BE2C (cell line): ENCODE data around the gene SLF2.

Source experiments
- DNase-seq: peaks from one replicate; pipeline ENCODE4 v3.0.0-alpha.2; 2020
- H3K27me3 ChIP-seq: fragments of 250-450 bp; sonication (Bioruptor Pico); 2 replicates; pipeline ENCODE4 v1.5.1; 2020; ENCODE audit warnings: mild to moderate bottlenecking
- H3K36me3 ChIP-seq: fragments of 250-450 bp; sonication (Bioruptor Pico); 2 replicates; pipeline ENCODE4 v1.5.1; 2020; ENCODE audit warnings: mild to moderate bottlenecking
- H3K4me1 ChIP-seq: fragments of 250-450 bp; sonication (Bioruptor Pico); 2 replicates; pipeline ENCODE4 v1.5.1; 2020
- H3K4me3 ChIP-seq: 2 replicates; pipeline ENCODE4 v1.5.1; 2011; ENCODE audit warnings: low read depth, low read length
- H3K9me3 ChIP-seq: fragments of 250-450 bp; sonication (Bioruptor Pico); 2 replicates; pipeline ENCODE4 v1.5.1; 2020
- TF ChIP-seq, protein P1 (sequence below): IDR thresholded peaks from 2 replicates; pipeline ENCODE4 v1.5.1; 2012; ENCODE audit warnings: mild to moderate bottlenecking, low read depth, low read length

The SLF2 gene

DNA sequence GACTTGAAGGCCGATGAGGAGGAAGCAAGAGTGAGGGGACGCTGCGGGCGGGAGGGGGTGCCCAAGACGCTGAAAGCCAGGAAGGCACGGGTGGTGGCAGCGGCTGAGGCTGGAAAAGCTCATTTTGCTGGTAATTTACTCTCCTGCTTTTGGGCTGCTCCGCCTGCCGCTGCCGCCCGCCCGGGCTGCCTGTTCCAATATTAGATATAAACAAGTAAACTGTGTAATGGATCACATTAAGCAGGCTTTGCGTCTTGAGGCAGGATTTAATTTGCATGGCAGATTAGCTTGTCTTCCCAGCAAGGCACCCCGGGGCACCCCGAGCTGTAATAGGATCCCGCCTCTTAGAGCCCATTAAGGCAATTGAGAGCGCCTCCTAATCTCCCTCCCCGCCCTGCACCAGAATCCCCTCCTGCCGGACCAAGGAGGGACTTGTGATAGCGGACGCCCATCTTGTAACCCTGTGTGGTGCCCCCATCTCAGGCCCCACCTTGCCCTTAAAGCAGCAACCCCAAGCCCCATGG is 46.1 kb upstream of the SLF2 start:
- no peaks in the 10 kb centered on the region for H3K36me3 ChIP-seq
- TF ChIP-seq, protein P1, sequence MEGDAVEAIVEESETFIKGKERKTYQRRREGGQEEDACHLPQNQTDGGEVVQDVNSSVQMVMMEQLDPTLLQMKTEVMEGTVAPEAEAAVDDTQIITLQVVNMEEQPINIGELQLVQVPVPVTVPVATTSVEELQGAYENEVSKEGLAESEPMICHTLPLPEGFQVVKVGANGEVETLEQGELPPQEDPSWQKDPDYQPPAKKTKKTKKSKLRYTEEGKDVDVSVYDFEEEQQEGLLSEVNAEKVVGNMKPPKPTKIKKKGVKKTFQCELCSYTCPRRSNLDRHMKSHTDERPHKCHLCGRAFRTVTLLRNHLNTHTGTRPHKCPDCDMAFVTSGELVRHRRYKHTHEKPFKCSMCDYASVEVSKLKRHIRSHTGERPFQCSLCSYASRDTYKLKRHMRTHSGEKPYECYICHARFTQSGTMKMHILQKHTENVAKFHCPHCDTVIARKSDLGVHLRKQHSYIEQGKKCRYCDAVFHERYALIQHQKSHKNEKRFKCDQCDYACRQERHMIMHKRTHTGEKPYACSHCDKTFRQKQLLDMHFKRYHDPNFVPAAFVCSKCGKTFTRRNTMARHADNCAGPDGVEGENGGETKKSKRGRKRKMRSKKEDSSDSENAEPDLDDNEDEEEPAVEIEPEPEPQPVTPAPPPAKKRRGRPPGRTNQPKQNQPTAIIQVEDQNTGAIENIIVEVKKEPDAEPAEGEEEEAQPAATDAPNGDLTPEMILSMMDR, result no peak
- no peaks in the 10 kb centered on the region for H3K9me3 ChIP-seq
- H3K27me3 ChIP-seq, result no peaks in the 10 kb centered on the region
- no peak overlapping the region for H3K4me3 ChIP-seq
- H3K4me1 ChIP-seq, result no peaks in the 10 kb centered on the region
- no peak for DNase-seq

DNA sequence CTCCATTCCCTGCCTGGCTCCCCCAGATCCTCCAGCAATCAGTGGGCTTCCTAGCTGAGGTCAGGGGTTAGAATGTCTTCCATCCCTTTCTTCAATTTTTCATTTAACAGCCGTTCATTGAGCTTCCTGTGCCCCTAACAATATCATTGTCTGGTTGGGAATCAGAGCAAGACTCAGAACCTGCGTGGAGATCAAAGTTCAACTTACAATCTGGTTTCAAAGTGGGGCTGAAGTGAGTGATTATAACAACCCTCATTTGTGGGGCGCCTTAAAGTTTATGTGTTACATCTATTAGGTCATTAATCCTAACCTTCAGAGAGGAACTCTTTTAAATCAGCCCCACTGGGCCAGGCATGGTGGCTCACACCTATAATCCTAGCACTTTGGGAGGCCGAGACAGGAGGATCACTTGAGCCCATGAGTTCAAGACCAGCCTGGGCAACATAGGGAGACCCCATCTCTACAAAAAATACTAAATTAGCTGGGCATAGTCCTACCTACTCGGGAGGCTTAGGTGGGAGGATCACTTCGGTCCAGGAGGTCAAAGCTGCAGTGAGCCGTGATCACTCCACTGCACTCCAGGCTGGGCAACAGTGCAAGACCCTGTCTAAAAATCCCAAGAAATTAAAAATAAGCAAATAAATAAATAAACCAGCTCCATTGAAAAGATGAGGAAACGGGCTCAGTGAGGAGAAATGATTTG is 45.4 kb upstream of the SLF2 start:
- Histone ChIP-seq H3K4me3 (no peak overlapping the region), H3K27me3 (no peaks in the 10 kb centered on the region), H3K36me3 (no peaks in the 10 kb centered on the region), H3K9me3 (no peaks in the 10 kb centered on the region), H3K4me1 (no peaks in the 10 kb centered on the region)
- TF ChIP-seq, protein P1, result no peak
- DNase-seq, result no peak

DNA sequence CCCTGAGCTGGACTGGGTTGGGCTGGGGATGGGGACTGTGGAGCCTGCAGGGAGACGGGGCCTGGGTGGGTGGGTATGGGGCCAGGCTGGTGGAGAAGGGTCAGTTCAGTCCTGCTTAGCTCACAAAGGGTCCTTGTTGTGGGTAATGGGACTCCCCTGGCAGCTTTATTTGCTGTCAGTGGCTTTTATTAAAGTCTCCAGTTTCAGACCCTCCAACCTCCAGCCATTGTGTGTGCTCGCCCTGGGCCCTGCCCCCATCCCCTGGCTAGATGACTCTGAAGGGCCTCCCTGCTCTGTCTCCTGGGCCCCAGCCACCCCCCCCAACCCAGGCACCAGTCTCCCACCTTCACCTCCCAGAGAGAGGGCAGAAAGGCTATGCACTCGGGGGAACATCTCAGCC is 44.4 kb upstream of the SLF2 start:
- no peak overlapping the region for H3K4me3 ChIP-seq
- no peak for DNase-seq
- H3K27me3 ChIP-seq, result no peaks in the 10 kb centered on the region
- TF ChIP-seq, protein P1, result no peak
- no peaks in the 10 kb centered on the region for H3K4me1 ChIP-seq
- no peaks in the 10 kb centered on the region for H3K36me3 ChIP-seq
- H3K9me3 ChIP-seq, result no peaks in the 10 kb centered on the region

DNA sequence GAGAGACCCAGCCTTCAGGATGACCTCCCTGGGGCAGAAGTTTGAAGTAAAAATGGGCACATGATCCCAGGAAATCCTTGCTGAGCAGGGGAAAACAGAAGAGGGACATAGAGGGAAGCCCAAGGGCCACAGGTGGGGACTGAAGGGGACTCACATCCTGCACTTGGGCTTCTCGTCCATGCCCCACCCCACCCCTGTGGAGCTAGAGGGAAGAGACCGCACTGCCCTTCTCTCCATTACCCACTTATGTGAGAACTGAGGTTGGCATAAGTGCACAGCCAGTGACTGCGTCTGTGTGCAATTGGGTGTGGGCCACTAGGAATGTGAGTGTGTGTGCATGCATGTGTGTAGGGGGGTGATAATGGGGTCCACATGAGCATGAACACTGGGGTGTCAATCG is 43.4 kb upstream of the SLF2 start:
- Histone ChIP-seq H3K4me3 (no peak overlapping the region), H3K27me3 (no peaks in the 10 kb centered on the region), H3K36me3 (no peaks in the 10 kb centered on the region), H3K4me1 (no peaks in the 10 kb centered on the region), H3K9me3 (no peaks in the 10 kb centered on the region)
- TF ChIP-seq, protein P1, result no peak
- no peak for DNase-seq

DNA sequence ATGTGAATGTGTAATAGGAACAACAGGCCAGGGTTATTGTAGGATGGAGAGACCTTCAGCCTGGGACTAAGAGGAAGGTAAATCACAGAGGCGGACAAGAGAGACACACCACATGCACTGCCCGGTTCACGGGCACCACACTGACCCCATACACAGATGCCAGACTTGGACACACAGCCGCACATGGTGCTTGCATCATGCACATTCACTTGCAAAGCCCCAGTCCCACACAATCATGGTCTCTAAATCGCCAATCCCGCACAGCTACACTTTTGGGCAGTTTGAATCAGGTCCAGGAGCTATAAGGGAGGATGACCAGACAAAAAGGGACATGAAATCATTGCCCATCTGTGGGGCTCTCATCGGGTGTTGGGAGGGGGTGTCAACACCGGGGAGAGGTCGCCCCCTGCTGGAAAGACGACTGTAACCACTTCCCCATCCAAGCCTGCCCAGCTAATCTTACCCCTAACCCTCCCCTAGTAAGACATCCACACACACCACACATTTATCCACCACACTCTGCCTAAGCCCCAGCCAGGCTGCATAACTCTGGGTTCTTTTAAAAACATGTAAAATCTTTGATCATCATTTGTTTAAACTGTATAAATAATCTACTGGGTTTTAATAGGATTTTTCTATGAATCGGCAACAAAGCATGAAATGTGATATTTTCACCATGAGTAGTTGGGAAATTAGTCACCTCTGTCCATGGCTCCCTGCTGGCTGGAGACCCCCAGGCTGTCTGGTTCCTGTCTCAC is 40.5 kb upstream of the SLF2 start:
- TF ChIP-seq, protein P1, result peak; percentile 77
- Histone ChIP-seq H3K9me3 (no peaks in the 10 kb centered on the region), H3K4me3 (no peak overlapping the region), H3K4me1 (no peaks in the 10 kb centered on the region), H3K27me3 (no peaks in the 10 kb centered on the region), H3K36me3 (no peaks in the 10 kb centered on the region)
- DNase-seq, result peak; percentile 77
